T-helper 1 cell treated with Interleukin-12 subunit alpha and Interleukin-12 subunit beta and Interleukin-4 antibody, amounts not matched to agents 30 ng/mL and 1 ng/mL, for 36 hours (primary cell): ENCODE results near the gene ZNF503. TPM values are rescaled to one million over a fixed set of nuclear protein-coding genes. Genes with fewer than 3 reads are reported as not detected.

Experiments used
- intact Hi-C: fragments of 100-400 bp; cut with micrococcal nuclease; formaldehyde crosslinking; loops from one replicate; pipeline ENCODE4 v1.15.1; 2024
- total RNA-seq: library from RNA; stranded (reverse); gene quantifications from 2 replicates; pipeline ENCODE4 v1.2.3, GENCODE V29; 2022

The ZNF503 gene
- total RNA-seq, 1 donor from 2014 or later = not detected

DNA sequence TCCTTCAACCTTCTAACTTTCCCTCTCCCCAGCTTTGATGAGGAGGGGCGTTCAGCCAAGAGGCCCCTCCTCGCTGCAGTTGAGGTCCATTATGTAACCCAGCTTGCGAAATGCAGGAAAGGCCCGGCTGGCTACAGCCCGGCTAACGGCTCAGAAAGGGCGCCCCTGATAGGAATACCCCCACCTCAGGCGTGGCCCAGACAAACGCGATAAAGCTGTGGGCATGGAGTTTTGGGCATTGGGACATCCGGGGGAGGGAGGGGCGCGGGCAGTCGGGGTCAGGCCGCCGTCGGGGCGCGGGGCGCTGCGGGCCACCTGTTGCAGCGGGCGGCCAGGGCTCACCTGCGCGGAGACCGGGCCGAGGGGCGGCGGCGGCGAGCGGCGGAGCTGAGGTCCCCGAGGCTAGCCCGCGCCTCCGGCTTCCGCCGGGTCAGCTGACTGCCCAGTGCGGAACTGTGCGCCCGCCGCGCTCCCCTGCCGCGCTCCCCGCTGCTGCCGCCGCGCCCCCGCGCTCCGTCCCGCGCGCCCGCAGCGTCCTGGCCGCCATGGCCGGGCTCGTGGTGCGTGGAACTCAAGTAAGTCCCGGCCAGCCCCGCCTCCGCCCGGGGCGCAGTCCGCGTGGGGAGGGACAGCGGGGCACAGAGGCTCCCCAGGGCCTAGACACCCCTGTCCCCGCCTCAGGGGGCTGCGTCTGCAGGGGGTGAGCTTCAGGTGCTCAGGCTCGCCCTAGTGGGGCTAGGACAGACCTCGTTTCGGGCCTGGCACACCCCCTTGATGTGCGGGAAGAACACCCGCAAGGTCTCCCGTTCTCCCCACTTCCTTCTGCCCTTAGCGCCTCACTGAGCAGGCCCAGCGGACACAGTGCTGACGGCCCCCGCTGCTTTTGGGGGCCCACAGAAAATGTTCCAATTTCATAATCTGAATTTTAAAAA is 29.9 kb upstream of the ZNF503 start, which contains the start of gene LRMDA:
TSS of gene LRMDA (plus strand) at position 445 of the 932 bp plus-strand sequence.
- intact Hi-C loops = no loop called here

DNA sequence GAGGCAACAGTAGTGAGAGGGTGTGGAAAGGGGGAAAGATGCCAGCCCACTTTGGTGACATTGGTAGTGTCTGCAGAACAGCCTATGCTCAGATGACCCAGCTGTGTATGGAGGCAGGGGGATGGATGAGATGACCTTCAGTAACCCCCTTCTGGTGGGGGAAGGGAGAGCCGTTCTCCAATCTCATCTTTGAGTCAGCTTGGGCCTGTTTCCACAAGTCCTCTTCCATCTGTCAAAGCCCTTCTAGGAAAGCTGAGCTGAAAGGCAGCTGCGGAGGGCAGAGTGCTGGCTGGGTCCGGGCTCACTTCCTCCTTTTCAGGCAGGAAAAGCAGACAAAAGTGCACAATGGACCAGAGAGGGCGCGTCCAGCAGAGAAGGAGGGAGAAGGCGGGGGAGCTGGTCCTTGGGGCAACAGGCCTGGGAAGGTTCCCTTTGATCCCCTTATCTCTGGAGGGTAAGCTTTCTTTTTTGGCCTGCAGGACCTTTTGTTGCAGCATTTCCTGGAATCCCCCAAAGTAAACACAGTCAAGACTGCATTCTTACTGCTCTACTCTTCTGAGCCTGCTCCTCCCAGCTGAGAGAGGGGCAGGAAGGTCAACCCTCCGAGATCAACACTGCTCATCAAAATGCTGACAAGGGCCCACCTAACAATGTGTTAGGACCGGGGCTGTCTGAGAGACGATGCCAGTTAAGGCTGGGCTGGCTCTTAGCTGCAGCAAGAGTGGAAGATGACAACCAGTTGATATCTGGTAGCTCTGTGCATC is 28.6 kb upstream of the ZNF503 start:
- intact Hi-C loops = no loop called here

DNA sequence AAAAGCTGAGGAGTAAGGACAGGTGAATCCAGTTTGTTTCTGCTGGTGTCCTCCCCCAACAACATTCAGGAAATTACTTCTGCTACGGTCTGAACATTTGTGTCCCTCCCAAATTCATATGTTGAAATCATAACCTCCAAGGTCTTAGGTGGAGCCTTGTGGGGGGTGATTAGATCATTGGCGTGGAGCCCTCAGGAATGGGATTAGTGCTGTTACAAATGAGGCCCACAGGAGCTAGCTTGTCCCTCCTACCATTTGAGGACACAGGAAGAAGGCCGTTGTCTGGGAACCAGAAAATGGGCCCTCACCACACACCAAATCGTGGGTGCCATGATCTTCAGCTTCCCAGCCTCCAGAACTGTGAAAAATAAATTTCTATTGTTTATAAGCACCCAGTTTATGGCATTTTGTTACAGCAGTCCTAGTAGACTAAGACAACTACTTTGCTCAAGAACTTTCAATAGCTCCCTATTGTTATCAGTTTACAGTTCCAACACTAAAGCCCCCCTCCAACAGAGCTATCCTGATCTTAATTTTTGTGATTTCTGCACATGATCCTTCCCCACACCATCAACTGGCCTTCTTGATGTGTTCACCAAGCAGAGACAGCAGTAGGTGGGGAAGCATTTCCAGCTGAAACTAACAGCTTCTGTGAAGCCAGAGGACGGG is 27.7 kb upstream of the ZNF503 start:
- intact Hi-C loops = no loop called here

DNA sequence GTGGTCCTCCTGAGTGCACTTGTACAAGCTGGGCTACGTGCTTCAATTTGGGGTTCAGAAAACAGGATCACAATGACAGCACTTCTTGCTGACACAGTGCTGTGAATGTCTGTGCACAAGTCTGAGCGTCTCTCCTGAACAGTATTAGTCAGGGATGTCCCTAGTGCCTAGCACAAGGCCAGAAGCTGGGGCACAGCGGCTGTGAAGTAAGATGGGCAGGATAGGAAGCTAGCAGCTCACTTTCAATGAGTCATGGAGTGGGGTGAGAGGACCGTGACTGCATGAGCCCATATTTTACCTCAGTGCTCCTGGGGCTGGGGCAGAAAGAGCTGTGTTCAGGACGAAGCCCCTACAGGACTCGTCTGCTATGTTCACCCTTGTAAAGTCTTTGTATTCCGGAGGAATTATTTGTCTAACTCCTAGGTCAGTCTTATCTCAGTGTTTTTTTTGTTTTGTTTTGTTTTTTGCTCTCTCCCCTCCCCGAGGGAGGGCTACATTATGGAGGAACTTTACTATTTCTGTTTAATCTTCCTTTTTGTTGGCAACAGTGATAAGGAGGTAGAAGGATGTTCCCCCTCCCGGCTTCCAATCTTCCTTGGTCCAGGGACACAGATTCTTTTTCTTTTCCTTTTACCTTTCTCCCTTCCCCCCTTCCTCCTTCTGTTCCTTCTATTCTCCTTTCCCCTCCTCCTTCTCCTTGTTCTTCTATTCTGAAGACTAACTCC is 27.0 kb upstream of the ZNF503 start:
- intact Hi-C loops = no loop called here

DNA sequence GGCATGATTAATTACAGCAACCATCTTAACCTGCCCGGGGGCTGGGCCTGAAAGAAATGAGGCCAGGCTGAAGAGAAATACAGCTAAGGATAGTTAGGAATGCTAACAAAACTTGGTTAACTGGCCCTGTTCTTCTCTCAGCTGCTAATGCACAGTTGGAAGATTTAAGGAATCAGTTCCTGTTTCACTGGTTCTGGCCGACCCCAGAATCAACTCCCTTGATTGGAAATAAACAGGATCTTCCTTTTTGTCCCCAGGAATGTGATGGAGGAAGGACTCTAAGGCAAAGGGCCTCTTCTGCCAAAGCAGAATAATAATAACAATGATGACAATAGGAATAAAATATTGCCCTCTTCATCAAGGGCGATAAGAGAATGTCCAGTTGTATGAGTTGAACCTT is 26.4 kb upstream of the ZNF503 start:
- intact Hi-C loops = no loop called here

DNA sequence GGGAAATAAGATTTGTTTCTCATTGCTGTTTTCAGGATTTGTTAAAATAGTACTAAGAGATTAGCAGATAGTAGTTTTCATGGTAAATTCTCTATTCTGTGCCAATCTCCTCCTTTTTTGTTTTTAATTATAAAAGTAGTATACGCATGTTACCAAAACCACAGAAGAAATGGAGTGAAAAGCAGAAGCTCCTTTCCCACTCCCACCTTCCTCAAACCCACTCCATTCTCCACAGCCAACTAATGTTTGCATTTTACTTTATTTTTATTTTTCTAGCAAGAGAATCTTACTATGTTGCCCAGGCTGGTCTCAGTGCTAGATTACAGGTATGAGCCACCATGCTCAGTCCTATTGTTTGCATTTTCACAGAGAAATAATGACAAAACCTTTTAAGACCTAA is 25.3 kb upstream of the ZNF503 start:
- intact Hi-C loops = no loop called here

DNA sequence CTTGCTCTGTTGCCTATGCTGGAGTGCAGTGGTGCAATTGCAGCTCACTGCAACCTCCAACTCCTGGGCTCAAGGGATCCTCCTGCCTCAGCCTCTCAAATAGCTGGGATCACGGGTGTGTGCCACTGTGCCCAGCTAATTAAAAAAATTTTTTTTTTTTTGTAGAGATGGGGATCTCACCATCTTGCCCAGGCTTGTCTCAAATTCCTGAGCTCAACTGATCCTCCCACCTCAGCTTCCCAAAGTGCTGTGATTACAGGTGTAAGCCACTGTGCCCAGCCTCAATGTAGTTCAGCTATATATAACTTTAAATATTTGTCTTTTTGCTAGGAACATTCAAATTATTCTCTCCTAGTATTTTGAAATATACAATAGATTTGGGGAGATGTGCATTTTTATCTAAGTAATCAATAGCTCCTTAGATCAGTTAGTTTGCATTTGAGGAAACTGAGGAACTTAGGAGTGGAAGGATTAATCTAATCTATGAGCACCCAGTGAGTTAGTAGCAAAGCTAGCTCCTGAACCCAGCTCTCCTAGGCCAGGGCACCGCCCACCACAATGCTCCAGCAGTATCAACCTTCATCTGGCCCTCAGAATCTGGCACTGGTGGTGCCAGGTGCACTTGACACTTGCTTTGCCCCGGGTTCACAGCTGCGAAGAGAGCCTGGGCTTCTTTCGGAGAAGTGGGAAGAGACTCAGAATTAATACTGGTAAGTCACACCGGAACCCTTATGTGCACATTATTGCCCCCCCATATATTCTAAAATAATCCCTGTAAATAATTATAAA is 23.9 kb upstream of the ZNF503 start:
- intact Hi-C loops = no loop called here

DNA sequence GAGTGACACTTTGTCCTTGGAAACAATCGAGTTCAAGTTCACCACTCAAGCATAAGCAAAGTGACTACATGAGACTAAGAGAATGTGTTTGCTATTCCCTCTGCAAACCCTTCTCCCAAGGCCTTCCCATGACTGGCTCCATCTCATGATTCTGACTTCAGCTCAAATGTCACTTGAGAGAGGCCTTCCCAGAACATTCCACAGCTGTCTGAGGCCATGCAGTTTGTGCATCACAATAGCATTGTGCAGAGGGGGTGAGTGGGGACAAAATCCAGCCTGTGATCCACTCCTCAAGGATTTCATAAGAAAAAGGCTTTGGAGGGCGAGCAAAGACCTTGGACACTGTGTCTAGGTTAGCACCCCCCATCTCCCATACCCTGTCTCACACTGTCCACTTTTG is 23.0 kb upstream of the ZNF503 start:
- intact Hi-C loops = no loop called here

DNA sequence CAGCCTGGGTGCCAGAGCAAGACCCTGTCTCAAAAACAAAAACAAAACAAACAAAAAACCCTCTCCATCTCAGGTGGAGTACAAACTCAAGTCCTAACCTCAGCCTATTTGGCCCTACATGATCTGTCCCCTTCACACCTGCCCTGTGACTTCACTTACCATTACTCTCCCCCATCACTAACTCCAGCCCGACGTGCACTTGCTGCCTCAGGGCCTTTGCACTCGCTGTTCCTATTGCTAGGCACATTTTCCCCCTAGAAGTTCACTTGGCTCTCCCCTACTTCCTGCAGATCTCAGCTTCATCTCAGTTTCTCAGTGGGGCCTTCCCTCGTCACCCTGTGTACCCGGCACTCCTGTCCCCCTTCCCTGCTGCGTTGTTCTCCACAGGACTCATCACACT is 21.3 kb upstream of the ZNF503 start:
- intact Hi-C loops = no loop called here

DNA sequence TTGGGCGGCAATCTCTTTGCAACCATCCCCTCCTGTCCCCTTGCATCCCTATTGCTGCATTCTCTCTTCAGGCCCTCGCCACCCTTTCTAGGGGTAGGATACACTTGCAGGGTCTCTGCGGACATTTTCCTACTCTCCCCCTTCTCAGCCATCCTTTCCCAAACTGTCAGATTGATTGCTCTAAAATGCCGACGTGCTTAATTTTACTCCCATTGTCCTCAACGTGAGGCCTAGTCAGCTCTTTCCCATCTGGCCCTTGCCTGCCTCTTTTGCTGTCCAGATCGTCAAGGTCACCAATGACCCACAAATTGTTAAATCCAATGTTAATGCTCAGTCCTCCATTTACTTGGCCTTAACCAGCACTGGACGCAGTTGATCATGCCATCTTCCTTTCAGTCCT is 17.1 kb upstream of the ZNF503 start:
- intact Hi-C loops = no loop called here

DNA sequence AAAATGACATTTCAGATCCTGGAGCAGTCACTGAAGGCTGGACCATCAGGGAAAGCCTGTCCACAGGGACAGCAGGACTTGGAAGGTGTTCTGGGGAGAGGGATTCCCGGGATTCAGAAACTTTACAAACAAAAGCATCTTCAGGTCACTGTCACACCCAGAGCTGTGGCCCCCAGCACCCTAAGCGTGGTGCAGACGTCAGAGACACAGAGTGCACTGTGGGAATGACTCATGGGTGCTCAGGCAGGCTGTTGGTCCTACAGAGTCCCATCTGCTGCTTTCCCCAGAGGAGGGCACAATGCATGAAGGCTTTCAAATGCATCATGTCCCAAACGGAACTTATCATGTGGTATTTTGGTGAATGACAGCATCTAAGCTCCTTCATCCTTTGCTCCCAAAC is 16.7 kb upstream of the ZNF503 start:
- intact Hi-C loops = no loop called here

DNA sequence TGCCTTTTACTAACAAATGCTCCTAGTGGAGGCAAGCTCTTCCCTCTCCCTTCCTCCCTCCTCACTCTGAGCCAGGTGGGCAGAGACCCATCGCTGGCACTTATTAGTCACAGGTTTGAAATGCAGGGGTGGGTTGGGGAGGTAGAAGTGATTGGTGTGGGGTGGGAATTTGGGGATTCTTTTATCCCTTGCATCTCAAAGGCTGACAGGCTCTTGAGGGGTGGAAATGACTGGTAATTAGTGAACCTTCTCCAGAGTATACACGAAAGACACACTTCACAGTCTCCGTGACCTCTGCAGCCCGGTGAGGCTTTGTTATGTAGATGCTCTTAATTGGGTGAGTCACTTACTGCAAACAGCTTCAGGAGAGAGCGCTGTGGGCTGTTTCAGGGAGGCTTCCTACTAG is 16.0 kb upstream of the ZNF503 start:
- intact Hi-C loops = no loop called here

DNA sequence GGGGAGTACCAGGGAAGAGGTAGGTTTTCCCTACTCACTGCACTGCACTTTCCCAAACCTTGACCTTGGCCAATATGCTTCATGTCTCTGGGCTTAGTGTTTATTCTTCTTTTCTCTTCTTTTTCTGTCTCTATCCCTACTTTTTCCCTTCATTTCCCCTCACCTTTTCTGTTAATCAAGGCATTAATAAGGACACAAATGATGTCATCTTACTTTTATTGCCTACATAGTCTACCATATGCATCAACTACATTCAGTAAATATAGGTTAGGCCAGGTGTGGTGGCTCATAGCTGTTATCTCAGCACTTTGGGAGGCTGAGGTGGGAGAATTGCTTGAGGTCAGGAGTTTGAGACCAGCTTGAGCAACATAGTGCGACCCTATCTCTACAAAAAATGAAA is 13.0 kb upstream of the ZNF503 start:
- intact Hi-C loops = no loop called here

DNA sequence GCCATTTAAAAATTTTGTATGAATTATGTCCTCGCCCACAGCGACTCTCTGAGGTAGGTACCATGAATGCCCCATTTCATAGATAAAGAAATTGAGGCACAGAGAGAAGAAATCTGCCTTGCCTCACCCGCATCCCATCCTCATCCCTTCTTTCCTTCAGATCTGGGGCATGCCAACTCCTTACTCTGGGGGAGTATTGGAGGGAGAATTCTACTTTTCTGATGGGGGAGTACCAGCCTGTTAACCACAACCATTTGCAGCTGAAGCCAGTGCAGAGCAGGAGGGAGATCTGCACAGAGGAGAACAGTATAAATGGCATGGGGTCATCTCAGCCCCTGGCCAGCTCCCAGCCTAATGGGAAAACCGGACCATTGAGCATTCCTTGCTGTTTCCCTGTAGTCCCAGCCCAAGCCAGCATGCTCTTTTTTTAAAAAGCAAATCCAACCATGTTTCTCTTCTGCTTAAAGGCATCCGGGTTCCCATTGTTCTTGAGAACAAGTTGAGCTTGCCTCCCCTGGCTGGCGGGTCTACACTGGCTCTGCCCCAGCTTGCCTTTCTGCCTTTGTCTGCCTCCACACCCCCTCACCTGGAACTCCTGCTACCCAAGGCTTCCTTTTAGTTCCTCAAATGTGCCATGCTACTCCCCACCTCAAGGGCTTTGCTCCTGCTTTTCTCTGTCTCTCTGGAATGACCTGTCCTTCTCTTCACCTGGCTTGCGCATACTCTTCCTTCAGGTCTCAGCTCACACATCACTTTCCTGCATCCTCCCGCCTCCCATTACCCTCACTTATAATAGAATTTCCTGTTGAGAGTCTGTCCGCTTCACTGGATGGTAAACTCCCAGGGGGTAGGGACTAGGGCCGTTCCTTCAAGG is 8.8 kb upstream of the ZNF503 start:
- intact Hi-C loops = no loop called here

DNA sequence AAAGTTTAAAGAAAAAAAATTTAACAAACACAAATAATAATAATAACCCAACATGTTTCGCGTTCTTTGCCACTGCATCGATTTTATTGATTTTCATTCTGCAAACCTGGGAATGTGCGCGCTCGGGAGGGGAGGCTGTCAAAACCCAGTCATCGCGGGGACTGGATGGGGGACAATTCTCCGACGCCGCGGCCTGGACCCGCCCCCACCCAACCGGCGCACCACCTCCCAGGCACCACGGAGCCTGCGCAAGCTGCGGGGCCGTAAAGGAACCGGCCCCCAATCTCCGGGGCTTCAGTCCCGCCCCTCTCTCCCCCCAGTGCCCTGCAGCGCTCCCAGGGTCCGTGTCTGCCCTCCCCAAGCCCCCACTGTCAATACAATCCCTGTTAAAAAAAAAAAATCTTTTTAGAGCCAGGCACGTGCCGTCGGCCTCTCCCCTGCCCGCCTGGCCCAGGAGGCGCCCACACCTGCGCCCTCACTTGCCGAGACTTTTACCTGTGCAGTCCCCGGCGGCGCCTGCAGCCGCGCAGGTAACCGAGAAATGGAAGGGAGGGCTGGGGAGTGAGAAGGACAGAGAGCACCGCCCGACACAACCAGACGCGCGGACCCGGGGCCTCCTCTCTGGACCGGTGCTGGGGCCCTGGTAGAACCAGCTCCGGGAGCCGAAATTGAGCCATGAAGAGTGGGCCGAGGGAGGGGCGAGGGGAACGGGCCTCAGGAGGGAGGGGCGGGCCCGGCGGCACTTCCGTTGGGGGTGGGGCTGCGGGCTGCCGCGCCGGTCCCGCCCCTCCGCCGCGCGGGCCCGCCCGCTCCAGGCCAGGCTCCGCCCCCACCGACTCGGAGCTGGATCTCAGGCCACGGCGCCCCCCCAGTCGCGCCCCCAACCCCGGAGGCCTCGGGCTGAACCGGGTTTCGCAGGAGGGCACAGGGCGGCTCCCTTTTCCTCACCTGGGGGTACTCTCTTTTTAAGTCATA is 7.6 kb upstream of the ZNF503 start:
- intact Hi-C loops = no loop called here

DNA sequence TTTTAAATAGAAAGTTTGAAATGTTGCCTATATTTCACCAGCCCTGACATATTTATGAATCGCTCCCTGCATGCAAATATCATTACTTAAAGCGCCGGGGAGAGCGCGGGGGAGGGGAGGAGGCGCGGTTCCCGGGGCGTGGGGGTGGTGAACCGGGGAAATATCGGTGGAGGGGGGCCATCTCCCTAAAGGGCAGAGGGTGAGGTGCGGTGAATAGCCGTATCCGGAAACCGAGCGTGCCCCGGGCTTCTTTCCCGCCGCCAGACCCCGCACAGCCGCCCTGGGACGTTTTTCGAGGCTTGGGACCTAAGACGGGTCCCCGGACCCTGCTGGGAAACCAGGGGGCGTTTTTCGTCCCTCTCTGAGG is 6.9 kb upstream of the ZNF503 start:
- intact Hi-C loops = no loop called here

DNA sequence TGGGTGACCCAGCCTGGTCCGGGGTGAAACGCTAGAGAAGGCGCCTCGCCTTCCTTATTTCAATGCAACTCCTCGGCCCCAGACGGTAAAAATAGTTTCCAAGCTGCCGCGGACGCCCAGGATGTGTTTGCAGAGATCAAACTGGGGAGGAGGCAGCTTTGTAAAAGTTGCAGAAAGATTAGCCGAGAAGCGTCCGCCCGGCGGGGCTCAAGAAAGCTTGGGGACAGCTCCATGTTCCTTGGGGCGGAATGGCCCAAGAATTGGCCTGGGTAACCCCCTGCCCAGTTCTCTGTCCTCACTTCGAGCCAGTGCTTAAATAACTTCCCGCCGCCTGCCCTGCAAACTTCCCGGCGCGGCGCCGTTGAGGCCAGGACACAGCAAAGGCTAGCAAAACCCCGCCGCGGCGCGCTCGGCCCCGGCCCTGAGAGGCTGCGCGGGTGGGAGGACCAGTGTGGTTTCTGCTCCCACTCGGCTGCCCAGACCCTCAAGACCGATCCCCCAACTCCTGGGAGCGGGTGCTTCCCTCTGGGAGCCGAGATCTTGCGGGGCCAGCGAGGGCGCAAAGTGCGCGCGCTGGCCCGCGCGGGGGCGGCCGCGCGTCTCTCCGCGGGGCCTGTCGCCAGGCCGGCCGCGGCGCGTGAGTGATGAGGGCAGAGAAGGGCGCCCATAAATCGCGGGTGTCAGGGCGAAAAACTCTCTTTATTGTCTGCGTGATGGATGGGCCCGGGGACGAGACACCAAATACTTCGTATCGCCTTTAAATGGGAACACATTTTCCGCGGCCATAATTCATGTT is 6.3 kb upstream of the ZNF503 start:
- intact Hi-C loops = no loop called here
